ENCODE results near the gene TM9SF3. TPM values are rescaled to one million over a fixed set of nuclear protein-coding genes. Genes with fewer than 3 reads are reported as not detected.

The TM9SF3 gene
- total and polyA plus RNA-seq, 2 experiments from 2014 or later: 141 to 186 TPM

GRCh38 chr10:96529634-96530279, 57.1 kb downstream of the TM9SF3 start:
- H3K4me3 ChIP-seq: no peak overlapping the region
- H3K27ac ChIP-seq: no peak overlapping the region
- H3K36me3 ChIP-seq (replicated peaks; ENCODE audit: insufficient read depth, low read depth): no peaks in the 10 kb centered on the region
- WGBS (ENCODE audit: low lambda C conversion rate, missing lambda C conversion rate): 91% methylated on average over 6 of the region's 6 CpGs
- no peaks in the 10 kb centered on the region for H3K27me3 ChIP-seq
- peaks cover 14% of the 10 kb centered on the region for H4K20me1 ChIP-seq (ENCODE audit: insufficient read depth, poor library complexity, severe bottlenecking)
- H3K9me3 ChIP-seq (ENCODE audit: low read depth): no peaks in the 10 kb centered on the region
- H3K79me2 ChIP-seq: peaks cover 20% of the 10 kb centered on the region
- H2AFZ ChIP-seq: no peak overlapping the region
- H3K4me1 ChIP-seq (ENCODE audit: insufficient read depth): peaks cover 4% of the 10 kb centered on the region
- H3K4me2 ChIP-seq: no peak overlapping the region
- no peak for DNase-seq (ENCODE audit: low spot score)
- no peaks in the 10 kb centered on the region for H3K9me2 ChIP-seq (replicated peaks; ENCODE audit: insufficient read depth)
- TF ChIP-seq EZH2phosphoT487 (IDR thresholded peaks at IDR 0.05; ENCODE audit: low read depth, severe bottlenecking, unreplicated experiment) (no peak), EZH2 (IDR thresholded peaks at IDR 0.05; ENCODE audit: borderline replicate concordance) (no peak), CTCF (IDR thresholded peaks at IDR 0.05; ENCODE audit: poor library complexity) (no peak)

- Histone ChIP-seq H3K36me3 (replicated peaks; ENCODE audit: insufficient read depth, low read depth) (no peaks in the 10 kb centered on the region), H3K27me3 (no peaks in the 10 kb centered on the region), H2AFZ (no peak overlapping the region), H3K9me2 (replicated peaks; ENCODE audit: insufficient read depth) (no peaks in the 10 kb centered on the region), H4K20me1 (ENCODE audit: insufficient read depth, poor library complexity, severe bottlenecking) (peaks cover 4% of the 10 kb centered on the region), H3K9me3 (ENCODE audit: low read depth) (no peaks in the 10 kb centered on the region), H3K4me1 (ENCODE audit: insufficient read depth) (no peaks in the 10 kb centered on the region), H3K79me2 (peaks cover 13% of the 10 kb centered on the region), H3K27ac (no peak overlapping the region), H3K4me3 (no peak overlapping the region), H3K4me2 (no peak overlapping the region)
- TF ChIP-seq EZH2phosphoT487 (IDR thresholded peaks at IDR 0.05; ENCODE audit: low read depth, severe bottlenecking, unreplicated experiment): no peak
- no peak for TF ChIP-seq EZH2 (IDR thresholded peaks at IDR 0.05; ENCODE audit: borderline replicate concordance)
- TF ChIP-seq CTCF (IDR thresholded peaks at IDR 0.05; ENCODE audit: poor library complexity): no peak
- WGBS (ENCODE audit: low lambda C conversion rate, missing lambda C conversion rate): 92% methylated on average over 1 of the region's 1 CpG
- DNase-seq (ENCODE audit: low spot score): no peak
Observed at GRCh38 chr10:96524741-96525140, 62.1 kb downstream of the TM9SF3 start.

- H3K9me3 ChIP-seq (ENCODE audit: low read depth): no peaks in the 10 kb centered on the region
- no peak overlapping the region for H3K4me2 ChIP-seq
- peaks cover 3% of the 10 kb centered on the region for H3K27me3 ChIP-seq
- no peak overlapping the region for H3K4me3 ChIP-seq
- no peak overlapping the region for H3K27ac ChIP-seq
- DNase-seq (ENCODE audit: low spot score): no peak
- H2AFZ ChIP-seq: no peak overlapping the region
- 100% methylated on average over 1 of the region's 1 CpG for WGBS (ENCODE audit: low lambda C conversion rate, missing lambda C conversion rate)
- no peaks in the 10 kb centered on the region for H3K79me2 ChIP-seq
- H3K4me1 ChIP-seq (ENCODE audit: insufficient read depth): peaks cover 8% of the 10 kb centered on the region
- no peaks in the 10 kb centered on the region for H3K9me2 ChIP-seq (replicated peaks; ENCODE audit: insufficient read depth)
- no peak for TF ChIP-seq CTCF (IDR thresholded peaks at IDR 0.05; ENCODE audit: poor library complexity)
- TF ChIP-seq EZH2phosphoT487 (IDR thresholded peaks at IDR 0.05; ENCODE audit: low read depth, severe bottlenecking, unreplicated experiment): no peak
- TF ChIP-seq EZH2 (IDR thresholded peaks at IDR 0.05; ENCODE audit: borderline replicate concordance): no peak
- H4K20me1 ChIP-seq (ENCODE audit: insufficient read depth, poor library complexity, severe bottlenecking): no peaks in the 10 kb centered on the region
- no peaks in the 10 kb centered on the region for H3K36me3 ChIP-seq (replicated peaks; ENCODE audit: insufficient read depth, low read depth)
Observed at GRCh38 chr10:96517284-96517683, 69.5 kb downstream of the TM9SF3 start.
